Measurements from ENCODE around the gene KCNJ6.
"Not testable (repeated sequence)": the region's sequence is repeated elsewhere in the genome, so short reads cannot be mapped to it uniquely, and the experiment has no call there.

KCNJ6 gene

GRCh38 chr21:37644636-37645035 is 271.6 kb downstream of the KCNJ6 start:
- DNase-seq (ENCODE audit: low read depth in 2 of 2): no peak

GRCh38 chr21:37643862-37644261 is 272.4 kb downstream of the KCNJ6 start:
- not testable (repeated sequence) for DNase-seq (ENCODE audit: low read depth in 2 of 2)

- no peak for DNase-seq (ENCODE audit: low read depth in 2 of 2)
These were observed 273.8 kb downstream of the KCNJ6 start for GRCh38 chr21:37642493-37642892.

- DNase-seq (ENCODE audit: low read depth in 2 of 2): no peak
These were observed 276.5 kb downstream of the KCNJ6 start for GRCh38 chr21:37639756-37640155.

- DNase-seq (ENCODE audit: low read depth in 2 of 2): no peak
These were observed 280.0 kb downstream of the KCNJ6 start for GRCh38 chr21:37636152-37636860.

- no peak for DNase-seq (ENCODE audit: low read depth in 2 of 2)
These were observed 284.7 kb downstream of the KCNJ6 start for GRCh38 chr21:37631319-37632117.

- DNase-seq (ENCODE audit: low read depth in 2 of 2): no peak
These were observed 285.4 kb downstream of the KCNJ6 start for GRCh38 chr21:37630872-37631271.

GRCh38 chr21:37628362-37628761 is 287.9 kb downstream of the KCNJ6 start:
- DNase-seq (ENCODE audit: low read depth in 2 of 2): no peak

- DNase-seq (ENCODE audit: low read depth in 2 of 2): no peak
These were observed 288.7 kb downstream of the KCNJ6 start for GRCh38 chr21:37627561-37627960.

GRCh38 chr21:37627074-37627473 is 289.2 kb downstream of the KCNJ6 start:
- DNase-seq (ENCODE audit: low read depth in 2 of 2): no peak

GRCh38 chr21:37626320-37626719 is 289.9 kb downstream of the KCNJ6 start:
- DNase-seq (ENCODE audit: low read depth in 2 of 2): no peak

GRCh38 chr21:37623689-37624088 is 292.6 kb downstream of the KCNJ6 start:
- no peak for DNase-seq (ENCODE audit: low read depth in 2 of 2)

- DNase-seq (ENCODE audit: low read depth in 2 of 2): no peak
These were observed 293.1 kb downstream of the KCNJ6 start for GRCh38 chr21:37623183-37623582.

- DNase-seq (ENCODE audit: low read depth in 2 of 2): no peak
These were observed 293.5 kb downstream of the KCNJ6 start for GRCh38 chr21:37622755-37623154.

- no peak for DNase-seq (ENCODE audit: low read depth in 2 of 2)
These were observed 295.9 kb downstream of the KCNJ6 start for GRCh38 chr21:37620401-37620800.

GRCh38 chr21:37619464-37619974 is 296.7 kb downstream of the KCNJ6 start:
- no peak for DNase-seq (ENCODE audit: low read depth in 2 of 2)

GRCh38 chr21:37618081-37618480 is 298.2 kb downstream of the KCNJ6 start:
- no peak for DNase-seq (ENCODE audit: low read depth in 2 of 2)

GRCh38 chr21:37615962-37616361 is 300.3 kb downstream of the KCNJ6 start:
- no peak for DNase-seq (ENCODE audit: low read depth in 2 of 2)

- DNase-seq (ENCODE audit: low read depth in 2 of 2): no peak
These were observed 301.8 kb downstream of the KCNJ6 start for GRCh38 chr21:37614351-37614875.

- no peak for DNase-seq (ENCODE audit: low read depth in 2 of 2)
These were observed 309.2 kb downstream of the KCNJ6 start for GRCh38 chr21:37607081-37607480.

- no peak for DNase-seq (ENCODE audit: low read depth in 2 of 2)
These were observed 309.7 kb downstream of the KCNJ6 start for GRCh38 chr21:37606549-37606948.

GRCh38 chr21:37605006-37605405 is 311.3 kb downstream of the KCNJ6 start:
- no peak for DNase-seq (ENCODE audit: low read depth in 2 of 2)

- no peak for DNase-seq (ENCODE audit: low read depth in 2 of 2)
These were observed 313.1 kb downstream of the KCNJ6 start for GRCh38 chr21:37603129-37603528.

Measured in stimulated activated CD8-positive, alpha-beta memory T cell treated with anti-CD3 and anti-CD28 coated beads, Interleukin-2, amount 100 ng/mL, for 48 hours (primary cell).